Ureter (tissue), 1 donor: ENCODE results near the gene TMEM256. TPM values are rescaled to one million over a fixed set of nuclear protein-coding genes. Genes with fewer than 3 reads are reported as not detected.

Source experiments
- DNase-seq: peaks from one replicate; pipeline ENCODE4 v3.0.0-alpha.2; 2020; ENCODE audit warnings: low spot score
- total RNA-seq: library from RNA; stranded (reverse); gene quantifications from one replicate; pipeline ENCODE4 v1.2.4, GENCODE V29; 2023
- donor health status: DM: yes; HTN: yes; CAD: no.

The TMEM256 gene
- total RNA-seq, 1 donor from 2014 or later, result 115 TPM

GRCh38 chr17:7408252-7408727 is 4.4 kb upstream of the TMEM256 start:
- no peak for DNase-seq

- no peak for DNase-seq
These were observed 3.8 kb upstream of the TMEM256 start, which contains the start of gene NLGN2 for GRCh38 chr17:7407485-7408251. Gene NLGN2 (plus strand): TSS chr17:7407845. CDS start chr17:7408256, 411 bp downstream.

- no peak for DNase-seq
These were observed 3.2 kb upstream of the TMEM256 start for GRCh38 chr17:7407082-7407481.

- DNase-seq, result no peak
These were observed 2.4 kb upstream of the TMEM256 start for GRCh38 chr17:7406235-7406825.

- DNase-seq, result no peak
These were observed 1.7 kb upstream of the TMEM256 start for GRCh38 chr17:7405350-7406234.

GRCh38 chr17:7404737-7405349 is 946 bp upstream of the TMEM256 start:
- peak; percentile 66 for DNase-seq

GRCh38 chr17:7403727-7403976 is 245 bp downstream of the TMEM256 start:
- peak; percentile 65 for DNase-seq

GRCh38 chr17:7403043-7403726 is 712 bp downstream of the TMEM256 start:
- DNase-seq, result no peak

- no peak for DNase-seq
These were observed 5.3 kb downstream of the TMEM256 start for GRCh38 chr17:7398612-7399011.

GRCh38 chr17:7396147-7396546 is 7.8 kb downstream of the TMEM256 start:
- no peak for DNase-seq

- peak; percentile 90 for DNase-seq
These were observed 9.3 kb downstream of the TMEM256 start, which contains the start of gene PLSCR3 for GRCh38 chr17:7394452-7395191. Gene PLSCR3 (minus strand): TSS chr17:7394525. CDS start chr17:7394110, 415 bp downstream.

GRCh38 chr17:7393613-7394451 is 10.1 kb downstream of the TMEM256 start:
- DNase-seq, result no peak

- DNase-seq, result no peak
These were observed 10.9 kb downstream of the TMEM256 start for GRCh38 chr17:7392696-7393612.

GRCh38 chr17:7391307-7391706 is 12.6 kb downstream of the TMEM256 start:
- no peak for DNase-seq

- no peak for DNase-seq
These were observed 13.7 kb downstream of the TMEM256 start for GRCh38 chr17:7389924-7390910.

- DNase-seq, result no peak
These were observed 15.0 kb downstream of the TMEM256 start for GRCh38 chr17:7388856-7389255.

GRCh38 chr17:7384489-7385081 is 19.3 kb downstream of the TMEM256 start:
- DNase-seq, result no peak
